ENCODE results near the gene UBE2V1.
"Not testable (repeated sequence)": the region's sequence is repeated elsewhere in the genome, so short reads cannot be mapped to it uniquely, and the experiment has no call there.

DNA sequence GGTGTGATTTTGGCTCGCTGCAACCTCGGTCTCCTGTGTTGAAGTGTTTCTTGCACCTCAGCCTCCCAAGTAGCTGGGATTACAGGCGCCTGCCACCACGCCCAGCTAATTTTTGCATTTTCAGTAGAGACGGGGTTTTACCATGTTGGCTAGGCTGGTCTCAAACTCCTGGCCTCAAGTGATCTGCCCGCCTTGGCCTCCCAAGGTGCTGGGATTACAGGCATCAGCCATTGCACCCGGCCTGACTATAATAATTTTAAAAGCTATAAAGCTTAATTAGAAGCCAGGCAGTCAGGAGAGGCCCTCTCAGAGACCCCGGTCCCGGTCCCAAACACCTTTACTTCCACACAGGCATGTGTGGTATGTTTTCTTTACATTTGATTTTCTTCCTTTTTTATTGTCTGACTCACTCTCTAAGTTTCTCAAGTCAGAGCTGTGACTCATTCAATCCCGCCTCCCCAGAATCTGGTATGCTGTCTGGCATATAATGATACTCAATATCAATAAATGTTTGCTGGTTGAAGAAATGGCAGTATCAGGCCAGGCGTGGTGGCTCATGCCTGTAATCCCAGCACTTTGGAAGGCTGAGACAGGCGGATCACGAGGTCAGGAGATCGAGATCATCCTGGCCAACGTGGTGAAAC, 9.4 kb downstream of the UBE2V1 start:
- TF ChIP-seq, protein P1, sequence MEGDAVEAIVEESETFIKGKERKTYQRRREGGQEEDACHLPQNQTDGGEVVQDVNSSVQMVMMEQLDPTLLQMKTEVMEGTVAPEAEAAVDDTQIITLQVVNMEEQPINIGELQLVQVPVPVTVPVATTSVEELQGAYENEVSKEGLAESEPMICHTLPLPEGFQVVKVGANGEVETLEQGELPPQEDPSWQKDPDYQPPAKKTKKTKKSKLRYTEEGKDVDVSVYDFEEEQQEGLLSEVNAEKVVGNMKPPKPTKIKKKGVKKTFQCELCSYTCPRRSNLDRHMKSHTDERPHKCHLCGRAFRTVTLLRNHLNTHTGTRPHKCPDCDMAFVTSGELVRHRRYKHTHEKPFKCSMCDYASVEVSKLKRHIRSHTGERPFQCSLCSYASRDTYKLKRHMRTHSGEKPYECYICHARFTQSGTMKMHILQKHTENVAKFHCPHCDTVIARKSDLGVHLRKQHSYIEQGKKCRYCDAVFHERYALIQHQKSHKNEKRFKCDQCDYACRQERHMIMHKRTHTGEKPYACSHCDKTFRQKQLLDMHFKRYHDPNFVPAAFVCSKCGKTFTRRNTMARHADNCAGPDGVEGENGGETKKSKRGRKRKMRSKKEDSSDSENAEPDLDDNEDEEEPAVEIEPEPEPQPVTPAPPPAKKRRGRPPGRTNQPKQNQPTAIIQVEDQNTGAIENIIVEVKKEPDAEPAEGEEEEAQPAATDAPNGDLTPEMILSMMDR (IDR thresholded peaks at IDR 0.05) = not testable (repeated sequence)
- not testable (repeated sequence) for TF ChIP-seq POLR2A, POLR2AphosphoS5 (IDR thresholded peaks at IDR 0.05)
